HepG2 (cell line): ENCODE results near the gene PNKP. TPM values are rescaled to one million over a fixed set of nuclear protein-coding genes. Genes with fewer than 3 reads are reported as not detected.

ENCODE experiments used
- AFF4 ChIP-seq: sonication (generic); formaldehyde crosslinking; IDR thresholded peaks from 2 replicates; pipeline ENCODE4 v1.4.0; 2020; ENCODE audit warnings: missing genetic modification reagents
- ARNTL ChIP-seq: sonication (generic); formaldehyde crosslinking; IDR thresholded peaks from 2 replicates; pipeline ENCODE4 v1.4.0; 2020; ENCODE audit warnings: mild to moderate bottlenecking, missing genetic modification reagents
- CENPX ChIP-seq: sonication (generic); formaldehyde crosslinking; IDR thresholded peaks from 2 replicates; pipeline ENCODE4 v1.9.0; 2021; ENCODE audit warnings: mild to moderate bottlenecking, missing genetic modification reagents, moderate library complexity
- HCFC1 ChIP-seq: fragments of 150-350 bp; IDR thresholded peaks from 2 replicates; pipeline ENCODE4 v1.6.1; 2014; ENCODE audit warnings: low read depth, low read length
- HOXA7 ChIP-seq: sonication (generic); formaldehyde crosslinking; IDR thresholded peaks from 2 replicates; pipeline ENCODE4 v1.8.1; 2022; ENCODE audit warnings: mild to moderate bottlenecking, missing genetic modification reagents, moderate library complexity
- MED13 ChIP-seq: sonication (generic); formaldehyde crosslinking; IDR thresholded peaks from 2 replicates; pipeline ENCODE4 v1.5.0; 2020; ENCODE audit warnings: missing genetic modification reagents
- MXD4 ChIP-seq: IDR thresholded peaks from 2 replicates; pipeline ENCODE4 v1.6.1; 2016; ENCODE audit warnings: mild to moderate bottlenecking, missing biosample characterization, missing genetic modification reagents
- RBM22 ChIP-seq: fragments of 200-400 bp; formaldehyde crosslinking; optimal IDR thresholded peaks from 2 replicates; pipeline ENCODE3; 2017; ENCODE audit warnings: mild to moderate bottlenecking, low read length, moderate library complexity
- THAP7 ChIP-seq: sonication (generic); formaldehyde crosslinking; IDR thresholded peaks from 2 replicates; pipeline ENCODE4 v1.8.1; 2023; ENCODE audit warnings: mild to moderate bottlenecking, missing genetic modification reagents
- YY1 ChIP-seq: IDR thresholded peaks from 2 replicates; pipeline ENCODE4 v1.6.1; 2011; ENCODE audit warnings: low read length, low read depth, moderate library complexity, mild to moderate bottlenecking; ENCODE audit not compliant: insufficient read depth, insufficient replicate concordance
- ZBTB25 ChIP-seq: IDR thresholded peaks from 2 replicates; pipeline ENCODE4 v1.6.1; 2018; ENCODE audit warnings: missing genetic modification reagents
- ZNF629 ChIP-seq: sonication (generic); formaldehyde crosslinking; conservative IDR thresholded peaks from 2 replicates; pipeline ENCODE4 v1.5.0; 2020; ENCODE audit warnings: missing genetic modification reagents
- ZNF747 ChIP-seq: sonication (generic); formaldehyde crosslinking; IDR thresholded peaks from 2 replicates; pipeline ENCODE4 v1.8.1; 2023; ENCODE audit warnings: missing genetic modification reagents, mild to moderate bottlenecking, borderline replicate concordance
- ZNF883 ChIP-seq: sonication (generic); formaldehyde crosslinking; IDR thresholded peaks from 2 replicates; pipeline ENCODE4 v1.5.1; 2020; ENCODE audit warnings: mild to moderate bottlenecking, missing genetic modification reagents; ENCODE audit errors: not compliant biosample characterization
- ZSCAN21 ChIP-seq: sonication (generic); formaldehyde crosslinking; IDR thresholded peaks from 2 replicates; pipeline ENCODE4 v1.8.0; 2022; ENCODE audit warnings: mild to moderate bottlenecking, missing genetic modification reagents, moderate library complexity, borderline replicate concordance
- ZSCAN22 ChIP-seq: sonication (generic); formaldehyde crosslinking; IDR thresholded peaks from 2 replicates; pipeline ENCODE4 v1.4.0; 2020; ENCODE audit warnings: mild to moderate bottlenecking, missing genetic modification reagents
- polyA plus RNA-seq, 8 experiments: library from polyadenylated mRNA; depleted of rRNA in 3 of 8; stranded (reverse) in 7 of 8; unstranded in 1 of 8; fragments of >200 nt; fragmentation: Illumina TruSeq in 4 of 8; extraction: Trizol in 4 of 8; gene quantifications; 2 replicates each; pipeline versions ENCODE4 v1.2.1 to v1.2.3, GENCODE V29; 2011 to 2016; ENCODE audit warnings: low read depth in 4 of 8, missing spikeins in 1 of 8, mixed read lengths in 1 of 8; ENCODE audit not compliant: insufficient read depth in 1 of 8
- total RNA-seq, 5 experiments: library from RNA; depleted of rRNA; stranded (reverse); fragments of >200 nt; fragmentation: Illumina TruSeq; extraction: Trizol; gene quantifications; 2 replicates each; pipeline ENCODE4 v1.2.3, GENCODE V29; 2016; ENCODE audit warnings: low read depth in 1 of 5

Gene PNKP
- total and polyA plus RNA-seq, 2 of the 13 experiments (the other 11 are each of a cell fraction or from before 2014, with no cell fraction given) = 12.7 to 27.1 TPM

DNA sequence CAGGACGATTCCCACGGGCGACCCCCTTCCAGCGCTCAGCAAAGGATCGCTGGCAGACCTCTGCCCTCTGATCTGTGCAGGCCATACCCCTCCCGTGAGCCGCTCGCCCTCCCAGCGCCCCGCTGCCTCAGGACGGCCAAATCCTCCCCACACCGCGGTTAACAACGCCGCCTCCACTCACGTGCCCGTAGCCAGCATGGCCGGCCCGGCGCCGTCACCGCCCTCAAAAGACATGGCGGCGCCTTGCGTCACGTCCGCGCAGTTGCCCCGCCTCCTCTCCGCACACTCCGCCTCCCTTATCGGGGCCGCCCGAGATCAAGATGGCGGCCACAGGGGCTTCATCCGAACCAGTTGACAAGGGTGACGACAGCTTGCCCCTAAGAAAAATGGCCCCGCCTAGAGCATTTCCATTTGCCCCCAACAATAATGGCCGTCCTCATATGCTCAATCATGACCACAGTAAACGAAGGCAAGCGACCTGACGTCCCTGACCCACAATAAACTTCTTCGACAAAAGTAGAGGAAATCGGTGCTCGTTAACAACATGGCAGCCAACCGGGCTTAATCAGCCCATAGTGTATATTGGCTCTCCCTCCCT is 9.1 kb upstream of the PNKP start (continued):
- TF ChIP-seq CENPX (CRISPR knock-in tag) (no peak), ZNF883 (CRISPR knock-in tag) (peak; percentile 43), ZSCAN21 (peak; percentile 48; the same call in 1 of the 2 replicates), HOXA7 (CRISPR knock-in tag) (no peak), ARNTL (peak; percentile 47), ZBTB25 (peak; percentile 52), THAP7 (CRISPR knock-in tag) (peak; percentile 82; the same call in 1 of the 2 replicates), AFF4 (CRISPR knock-in tag) (0 out of 2 replicates have a peak, but pooled peaks have one; percentile 31), ZSCAN22 (CRISPR knock-in tag) (no peak), MED13 (CRISPR knock-in tag) (no peak; the same call in 1 of the 2 replicates), ZNF747 (CRISPR knock-in tag) (peak; percentile 94), YY1 (peak; percentile 97), HCFC1 (peak; percentile 89), RBM22 (no peak), MXD4 (CRISPR knock-in tag) (0 out of 2 replicates have a peak, but pooled peaks have one; percentile 70), ZNF629 (CRISPR knock-in tag) (0 out of 2 replicates have a peak, but pooled peaks have one; percentile 12)
